GM21825 (cell line): Measurements from ENCODE around the gene KDM4B.
"Not testable (repeated sequence)": the region's sequence is repeated elsewhere in the genome, so short reads cannot be mapped to it uniquely, and the experiment has no call there.

ENCODE experiments used
- ATAC-seq: cut with Tn5 transposase; IDR thresholded peaks from one replicate; pipeline ENCODE4 v1.9.1; 2021; ENCODE audit warnings: mild to moderate bottlenecking, moderate library complexity; ENCODE audit not compliant: unreplicated experiment

KDM4B gene

GRCh38 chr19:4967738-4968461 lies 1.0 kb upstream of the KDM4B start:
- ATAC-seq, result no peak

DNA sequence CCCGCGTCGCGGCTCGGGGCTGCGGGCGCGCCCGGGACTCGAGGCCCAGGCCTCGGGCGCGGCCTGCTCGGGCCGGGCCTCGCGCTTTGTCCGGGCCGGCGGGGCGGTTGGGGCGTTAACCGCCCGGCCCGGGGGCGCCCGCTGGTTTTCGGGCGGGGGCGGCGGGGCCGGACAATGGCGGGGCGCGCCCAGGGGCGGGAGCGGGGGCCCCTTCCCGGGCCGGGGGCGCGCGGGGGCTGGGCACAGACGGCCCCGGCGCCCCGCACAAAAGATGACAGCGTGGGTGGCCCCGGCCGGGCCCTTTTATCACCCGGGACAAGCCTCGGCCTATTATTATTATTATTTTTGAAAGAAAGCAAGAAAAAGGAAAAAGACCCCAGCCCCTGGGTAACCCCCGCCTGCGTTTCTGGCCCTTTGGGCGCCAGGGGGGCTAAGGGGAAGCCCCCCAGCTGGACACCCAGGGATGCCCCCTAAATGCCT lies 419 bp downstream of the KDM4B start:
- no peak for ATAC-seq

- ATAC-seq, result no peak
These were observed 1.0 kb downstream of the KDM4B start for GRCh38 chr19:4969772-4970531.

GRCh38 chr19:4970558-4971423 lies 1.9 kb downstream of the KDM4B start:
- no peak for ATAC-seq

DNA sequence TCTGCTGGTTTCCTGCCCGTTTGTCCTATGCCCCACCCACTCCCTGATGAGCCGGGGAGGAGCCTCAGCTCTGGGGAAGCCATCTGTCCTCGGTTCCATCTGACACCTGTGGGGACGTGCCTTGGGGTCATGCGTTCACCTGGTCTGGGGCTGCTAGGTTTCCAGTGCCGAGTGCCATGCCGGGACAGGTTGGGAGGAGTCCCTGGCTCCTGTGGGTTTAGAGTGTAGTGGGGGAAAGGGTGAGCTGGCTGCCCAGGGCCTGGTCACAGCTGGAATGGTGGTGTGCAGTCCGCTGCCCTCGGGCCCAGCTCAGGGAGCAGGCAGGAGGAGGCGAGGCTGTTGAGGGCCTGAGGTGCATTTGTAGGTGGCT lies 2.5 kb downstream of the KDM4B start:
- no peak for ATAC-seq

DNA sequence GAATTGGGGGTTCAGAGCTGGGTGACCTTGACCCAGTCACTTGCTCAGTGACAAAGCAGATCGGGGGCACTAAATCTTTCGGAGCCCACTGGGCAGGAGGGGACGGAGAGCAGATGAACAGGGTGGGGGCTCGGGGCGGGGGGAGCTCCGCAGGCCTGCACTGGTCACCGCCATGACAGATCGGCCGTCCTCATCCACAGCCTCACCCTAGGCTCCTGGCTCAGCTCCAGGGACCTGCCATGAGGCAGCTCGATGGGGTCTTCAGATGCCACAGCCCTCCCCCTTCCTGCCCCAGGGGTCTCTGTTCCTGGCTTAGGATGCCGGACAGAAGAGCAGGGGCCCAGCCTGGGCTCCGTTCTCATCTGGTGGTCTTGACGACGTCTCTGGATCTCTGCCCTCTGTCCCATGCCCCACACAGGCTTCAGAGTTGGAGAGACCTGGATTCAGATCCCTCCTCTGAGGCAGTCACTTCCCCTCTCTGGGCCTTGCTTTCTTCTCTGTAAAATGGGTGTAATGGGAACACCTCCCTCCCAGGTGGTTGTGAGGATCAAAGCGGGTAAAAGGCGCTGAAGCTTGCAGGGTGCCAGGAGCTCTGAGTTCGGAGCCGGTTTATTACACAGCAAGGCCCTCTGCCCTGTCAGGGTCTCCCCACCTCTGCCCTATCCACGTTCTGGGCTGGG lies 3.0 kb downstream of the KDM4B start:
- no peak for ATAC-seq

GRCh38 chr19:4972509-4973230 lies 3.8 kb downstream of the KDM4B start:
- ATAC-seq, result no peak

- ATAC-seq, result no peak
These were observed 6.1 kb downstream of the KDM4B start for GRCh38 chr19:4974880-4975469.

GRCh38 chr19:4975601-4976000 lies 6.7 kb downstream of the KDM4B start:
- ATAC-seq, result not testable (repeated sequence)

- ATAC-seq, result no peak
These were observed 7.7 kb downstream of the KDM4B start for GRCh38 chr19:4976401-4977298.

- no peak for ATAC-seq
These were observed 8.6 kb downstream of the KDM4B start for GRCh38 chr19:4977299-4978174.

GRCh38 chr19:4979211-4979807 lies 10.4 kb downstream of the KDM4B start:
- ATAC-seq, result no peak

- ATAC-seq, result no peak
These were observed 11.2 kb downstream of the KDM4B start for GRCh38 chr19:4980067-4980466.

DNA sequence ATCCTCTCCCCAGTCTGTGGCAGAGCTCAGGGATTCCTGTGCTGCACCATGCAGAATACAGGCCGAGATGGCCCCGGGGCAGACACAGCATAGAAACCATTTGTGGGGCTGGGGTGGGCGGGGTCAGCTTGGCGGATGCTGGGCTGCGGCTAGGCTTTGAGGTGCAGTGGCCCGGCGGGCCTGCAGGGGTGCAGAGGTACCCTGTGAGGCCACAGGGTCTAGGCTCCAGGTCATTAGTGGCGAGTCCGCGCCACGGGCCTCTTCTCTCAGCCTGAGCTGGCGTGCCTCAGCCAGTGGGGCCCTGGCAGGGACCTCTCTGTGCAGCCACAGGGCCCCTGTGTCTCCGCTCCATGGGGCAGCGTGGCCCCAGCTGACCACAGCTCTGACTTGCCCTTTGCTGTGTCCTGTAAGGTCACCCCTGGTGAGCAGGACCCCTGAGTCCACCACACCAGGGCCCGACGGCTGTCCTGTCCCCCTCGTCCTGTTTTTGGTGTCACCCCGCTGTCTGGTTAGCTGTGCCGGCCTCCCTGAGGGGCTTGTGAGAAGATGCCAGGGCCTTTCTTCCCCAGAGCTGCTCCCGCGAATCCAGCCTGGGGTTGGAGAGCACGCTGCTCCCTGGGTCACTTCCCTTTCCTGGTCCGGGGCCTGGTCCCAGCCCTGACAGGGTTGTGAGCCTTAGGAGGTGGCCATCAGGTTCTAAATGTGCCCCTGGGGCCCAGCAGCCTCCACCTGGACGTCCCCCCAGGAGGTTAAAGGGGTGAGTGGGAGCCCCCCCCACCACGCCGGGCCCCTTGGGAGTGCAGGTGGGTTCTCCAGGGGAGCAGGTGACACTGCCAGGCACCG lies 12.1 kb downstream of the KDM4B start:
- ATAC-seq, result no peak

DNA sequence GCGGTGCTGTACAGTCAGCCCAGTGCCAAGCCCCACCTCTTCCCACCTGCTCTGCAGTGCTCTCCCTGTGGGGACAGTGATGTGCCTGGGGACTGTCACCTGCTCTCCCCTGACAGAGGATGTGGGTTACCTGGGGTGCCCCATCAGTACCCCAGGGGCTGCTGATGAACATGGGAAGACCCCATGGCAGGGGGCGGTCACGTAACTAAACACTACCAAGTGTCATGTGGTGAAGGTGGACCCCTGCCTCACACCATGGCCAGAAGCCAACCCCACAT lies 12.7 kb downstream of the KDM4B start:
- ATAC-seq, result no peak

DNA sequence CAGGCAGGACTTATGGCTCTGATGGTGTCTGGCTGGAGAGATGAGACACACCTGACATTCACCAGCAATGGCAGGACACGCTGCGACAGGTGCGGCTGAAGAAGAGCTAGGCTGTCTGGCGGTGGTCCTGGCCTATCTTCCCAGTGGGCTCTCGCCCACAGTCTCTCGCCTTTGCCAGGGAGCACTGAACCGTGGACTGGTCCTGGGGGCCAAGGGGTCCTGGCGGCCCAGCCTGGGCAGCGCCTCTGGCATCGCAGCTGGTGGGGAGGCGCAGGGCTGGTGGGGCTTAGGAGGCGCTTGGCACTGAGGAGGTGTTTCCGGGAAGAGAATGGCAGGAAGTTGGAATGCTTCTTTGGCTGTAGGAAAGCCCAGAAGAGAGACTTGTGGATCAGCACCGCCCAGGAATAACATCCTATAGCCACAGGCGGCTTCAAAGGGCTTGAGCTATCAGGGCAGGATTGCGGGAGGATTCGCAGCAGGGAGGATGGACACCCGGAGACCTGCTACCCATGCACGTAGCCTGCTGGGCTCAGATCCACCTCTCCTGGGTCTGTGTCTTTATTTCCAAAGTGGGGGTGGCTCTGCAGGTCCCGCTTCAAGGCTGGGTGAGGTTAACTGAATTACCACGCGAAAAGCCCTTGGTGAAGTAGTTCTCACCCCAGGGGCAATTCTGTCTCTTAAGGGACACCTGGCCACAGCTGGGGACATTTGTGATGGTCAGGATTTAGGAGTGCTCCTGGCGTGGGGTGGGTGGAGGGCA lies 14.6 kb downstream of the KDM4B start:
- ATAC-seq, result no peak
